ENCODE results near the gene SCGB1C2.
A peak's percentile ranks its signal among the peaks of the same experiment; 100 is the strongest.

Gene SCGB1C2

DNA sequence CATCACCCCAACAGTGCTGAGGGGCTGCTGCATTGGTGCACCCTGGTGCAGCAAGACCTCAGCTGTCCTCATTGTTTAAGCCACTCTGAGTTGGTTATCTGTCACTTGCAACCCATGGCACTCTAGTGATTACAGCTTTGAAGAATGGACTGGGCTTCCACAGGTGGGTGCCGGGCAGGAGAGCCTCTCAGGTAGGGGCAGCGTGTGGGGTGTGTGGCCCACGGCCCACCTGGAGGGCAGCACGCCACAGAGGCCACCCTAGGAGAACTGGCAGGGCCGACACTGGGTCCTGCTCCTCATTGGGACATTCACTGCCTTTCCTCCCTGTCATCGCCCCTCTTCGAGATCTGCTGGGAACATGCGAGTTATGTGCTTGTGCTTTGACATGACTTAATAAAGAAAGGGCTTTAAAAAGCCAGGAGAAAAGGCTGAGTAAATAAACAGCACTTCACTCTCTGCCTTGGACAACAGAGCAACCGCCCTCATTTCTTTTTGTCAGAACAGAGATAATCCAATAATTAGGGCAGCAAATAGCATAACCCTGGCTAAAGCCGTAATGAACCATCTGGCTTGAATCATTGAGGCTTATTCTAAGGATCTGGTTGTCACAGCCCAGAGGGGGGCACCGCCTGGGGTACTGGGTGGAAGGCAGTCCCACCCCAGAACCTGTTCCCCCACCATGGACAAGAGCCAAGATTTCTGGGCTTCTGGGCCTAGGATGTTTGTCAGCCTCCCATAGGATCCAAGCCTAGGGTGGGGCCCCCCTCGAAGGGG, 41.1 kb downstream of the SCGB1C2 start:
- no peak for DNase-seq (ENCODE audit: low read depth)
- no peak overlapping the region for H3K4me3 ChIP-seq (ENCODE audit: low read length)
- TF ChIP-seq, protein P1, sequence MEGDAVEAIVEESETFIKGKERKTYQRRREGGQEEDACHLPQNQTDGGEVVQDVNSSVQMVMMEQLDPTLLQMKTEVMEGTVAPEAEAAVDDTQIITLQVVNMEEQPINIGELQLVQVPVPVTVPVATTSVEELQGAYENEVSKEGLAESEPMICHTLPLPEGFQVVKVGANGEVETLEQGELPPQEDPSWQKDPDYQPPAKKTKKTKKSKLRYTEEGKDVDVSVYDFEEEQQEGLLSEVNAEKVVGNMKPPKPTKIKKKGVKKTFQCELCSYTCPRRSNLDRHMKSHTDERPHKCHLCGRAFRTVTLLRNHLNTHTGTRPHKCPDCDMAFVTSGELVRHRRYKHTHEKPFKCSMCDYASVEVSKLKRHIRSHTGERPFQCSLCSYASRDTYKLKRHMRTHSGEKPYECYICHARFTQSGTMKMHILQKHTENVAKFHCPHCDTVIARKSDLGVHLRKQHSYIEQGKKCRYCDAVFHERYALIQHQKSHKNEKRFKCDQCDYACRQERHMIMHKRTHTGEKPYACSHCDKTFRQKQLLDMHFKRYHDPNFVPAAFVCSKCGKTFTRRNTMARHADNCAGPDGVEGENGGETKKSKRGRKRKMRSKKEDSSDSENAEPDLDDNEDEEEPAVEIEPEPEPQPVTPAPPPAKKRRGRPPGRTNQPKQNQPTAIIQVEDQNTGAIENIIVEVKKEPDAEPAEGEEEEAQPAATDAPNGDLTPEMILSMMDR (conservative IDR thresholded peaks at IDR 0.05; ENCODE audit: low read depth, low read length): no peak

DNA sequence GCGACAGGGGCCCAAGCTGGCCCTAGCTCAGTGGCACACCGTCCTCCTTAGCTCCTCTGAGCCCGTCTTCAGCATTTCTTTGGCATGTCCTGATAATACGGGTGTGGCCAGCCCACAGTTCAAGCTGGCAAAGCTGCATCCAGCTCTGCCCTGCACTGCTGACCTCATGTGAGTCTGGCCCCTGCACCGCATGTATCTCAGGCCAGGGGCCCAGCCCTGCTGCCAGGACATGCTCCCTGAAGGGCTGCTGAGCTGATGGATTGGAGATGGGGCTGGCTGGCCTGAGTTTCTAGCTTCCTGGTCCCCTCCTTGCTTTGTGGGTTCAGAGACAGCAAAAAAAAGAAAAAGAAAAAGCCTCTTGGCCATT, 41.7 kb downstream of the SCGB1C2 start:
- H3K4me3 ChIP-seq (ENCODE audit: low read length): no peak overlapping the region
- DNase-seq (ENCODE audit: low read depth): no peak
- TF ChIP-seq, protein P1 (conservative IDR thresholded peaks at IDR 0.05; ENCODE audit: low read depth, low read length): no peak

DNA sequence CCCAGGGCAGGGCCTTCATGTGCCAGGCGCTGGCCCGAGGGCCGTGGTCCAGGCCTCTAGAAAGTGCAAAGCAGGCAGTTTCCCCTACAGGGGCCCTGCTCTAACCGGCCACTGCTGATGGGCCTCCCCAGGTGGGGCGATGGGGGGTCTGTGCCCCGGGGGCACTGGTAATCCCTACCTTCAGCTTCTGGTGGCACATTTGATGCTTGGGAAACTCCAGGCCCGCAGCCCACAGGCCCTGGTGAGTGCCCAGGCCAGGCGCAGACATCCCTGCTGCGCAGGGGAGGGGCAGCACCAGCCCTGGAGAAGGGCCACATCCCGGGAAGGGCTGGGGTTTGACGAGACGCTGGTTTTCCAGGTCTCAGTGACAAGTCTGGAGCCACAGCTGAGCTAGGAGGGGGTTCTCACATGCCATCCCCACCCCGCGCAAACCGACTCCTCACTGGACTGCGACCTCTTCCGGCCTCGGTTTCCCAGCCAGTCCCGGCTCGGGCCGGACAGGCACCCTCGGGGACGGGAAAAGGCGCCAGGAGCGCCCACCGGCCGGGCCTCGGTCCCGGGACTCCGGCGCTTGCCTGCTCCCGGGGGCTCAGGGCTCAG, 42.5 kb downstream of the SCGB1C2 start:
- TF ChIP-seq, protein P1 (conservative IDR thresholded peaks at IDR 0.05; ENCODE audit: low read depth, low read length): no peak
- no peak for DNase-seq (ENCODE audit: low read depth)
- H3K4me3 ChIP-seq (ENCODE audit: low read length): no peak overlapping the region

DNA sequence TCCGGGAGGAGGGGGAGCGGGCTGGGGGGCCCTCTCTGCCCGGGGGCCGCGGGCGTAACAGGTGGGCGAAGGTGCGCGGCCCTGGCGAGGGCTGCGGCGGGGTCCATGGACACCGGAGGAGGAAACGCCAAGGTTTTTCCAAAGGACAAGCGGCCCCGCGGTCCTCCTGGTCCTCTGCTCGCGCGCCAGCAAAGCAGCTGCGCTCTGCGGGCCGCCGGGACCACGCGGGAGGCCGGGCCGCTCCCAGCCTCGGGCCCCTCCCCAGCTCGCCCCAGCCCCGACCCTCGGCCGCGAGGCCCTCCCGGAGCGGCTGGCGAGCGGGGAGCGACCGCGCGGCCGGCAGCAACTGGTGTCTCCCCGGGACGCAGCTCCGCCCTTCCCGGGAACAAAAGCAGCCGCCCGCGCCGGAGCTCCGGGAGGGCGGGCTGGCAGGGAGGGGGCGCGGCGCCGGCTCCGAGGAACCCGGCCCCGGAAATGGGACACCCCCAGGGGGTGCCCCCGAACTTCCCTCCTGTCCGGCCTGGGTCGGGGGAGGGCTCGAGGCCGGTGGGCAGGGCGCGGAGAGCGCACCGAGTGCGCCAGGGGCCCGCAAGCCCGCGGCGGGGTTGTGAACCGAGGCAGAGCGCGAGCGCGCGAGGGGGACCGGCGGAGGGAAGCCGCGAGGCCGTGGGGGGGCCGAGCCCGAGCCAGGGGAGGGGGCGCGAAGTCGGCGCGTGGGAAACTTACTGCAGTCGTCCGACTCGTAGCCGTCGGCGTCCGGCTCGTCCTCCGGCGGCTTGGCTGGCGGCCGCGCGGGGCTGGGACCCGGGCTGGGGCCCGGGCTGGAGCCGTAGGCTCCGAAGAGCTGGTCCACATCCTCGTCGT, 43.2 kb downstream of the SCGB1C2 start:
- H3K4me3 ChIP-seq (ENCODE audit: low read length): no peak overlapping the region
- TF ChIP-seq, protein P1 (conservative IDR thresholded peaks at IDR 0.05; ENCODE audit: low read depth, low read length): no peak
- no peak for DNase-seq (ENCODE audit: low read depth)

DNA sequence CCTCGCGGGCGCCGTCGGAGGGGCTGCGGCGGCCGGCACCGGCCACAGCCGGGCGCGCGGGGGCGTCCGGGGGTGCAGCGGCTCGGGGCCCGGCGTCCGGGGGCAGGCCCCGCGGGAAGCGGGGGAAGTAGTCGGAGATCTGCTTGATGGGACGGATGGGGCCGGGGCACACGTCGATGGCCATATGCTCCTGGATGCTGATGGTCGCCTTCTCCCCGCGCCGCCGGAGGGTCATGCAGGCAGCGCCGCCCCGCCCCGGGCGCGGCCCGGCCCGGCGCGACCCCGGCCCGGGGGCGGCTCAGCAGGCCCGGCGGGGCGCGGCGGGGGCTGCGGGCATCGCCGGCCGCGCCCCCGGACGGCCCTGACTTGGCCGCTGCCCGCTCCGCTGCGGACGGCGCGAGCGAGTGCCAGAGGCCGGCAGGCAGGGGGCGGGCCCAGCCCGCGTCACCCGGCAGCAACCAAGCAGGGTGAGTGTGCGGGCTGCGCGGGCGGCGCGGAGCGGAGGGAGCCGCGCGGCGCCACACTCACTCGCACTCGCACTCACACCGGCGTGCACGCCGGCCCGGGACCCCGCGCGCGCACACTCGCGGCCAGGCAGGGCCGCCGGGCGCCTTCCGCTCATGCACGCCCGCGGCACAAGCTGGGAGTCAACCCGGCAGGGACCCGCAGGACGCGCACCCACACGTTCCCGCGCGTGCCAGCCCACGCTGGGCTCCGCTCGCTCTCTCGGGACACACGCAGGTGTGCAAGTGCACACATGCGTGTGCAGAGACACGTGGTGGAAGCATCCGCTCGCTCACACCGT, 44.1 kb downstream of the SCGB1C2 start, which contains the start of gene DOC2B:
DOC2B (minus strand) TSS at position 406 of the 805 bp plus-strand sequence; CDS start at position 235, 171 bp downstream.
- no peak within 1 kb of the TSS for H3K4me3 ChIP-seq (ENCODE audit: low read length)
- TF ChIP-seq, protein P1 (conservative IDR thresholded peaks at IDR 0.05; ENCODE audit: low read depth, low read length): no peak
- DNase-seq (ENCODE audit: low read depth): peak; percentile 17

DNA sequence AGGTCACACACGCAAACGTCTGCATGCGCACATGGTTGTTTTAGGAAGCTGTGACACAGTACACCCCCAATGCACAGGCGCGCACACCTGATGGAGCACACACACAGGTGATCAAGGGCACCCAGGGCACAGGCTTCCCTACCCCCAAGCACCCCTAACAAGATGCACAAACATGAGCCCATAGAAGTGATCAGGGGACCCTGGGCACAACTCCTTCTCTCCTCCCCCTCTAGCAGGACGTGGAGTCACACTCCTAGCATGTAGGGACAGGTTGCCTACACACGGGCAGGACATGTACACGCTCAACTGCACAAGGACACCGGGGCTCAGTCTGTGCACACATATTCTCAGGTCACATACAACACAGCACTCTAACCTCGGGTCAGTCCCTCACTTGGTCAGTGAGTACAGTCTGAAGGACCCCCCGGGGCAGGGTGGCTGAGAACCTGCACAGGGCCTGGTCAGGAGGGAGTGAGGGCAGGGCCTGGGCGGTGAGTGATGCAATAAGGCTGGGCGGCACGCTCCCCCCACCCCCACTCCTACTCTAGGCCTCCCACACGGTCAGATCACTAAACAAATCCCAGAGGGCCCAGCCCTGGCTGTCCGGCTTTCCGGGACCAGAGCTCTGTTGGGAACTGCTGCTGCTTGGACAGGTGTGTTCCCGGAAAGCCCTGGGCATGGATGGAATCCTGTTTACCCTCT, 44.8 kb downstream of the SCGB1C2 start:
- no peak for DNase-seq (ENCODE audit: low read depth)
- no peak overlapping the region for H3K4me3 ChIP-seq (ENCODE audit: low read length)
- TF ChIP-seq, protein P1 (conservative IDR thresholded peaks at IDR 0.05; ENCODE audit: low read depth, low read length): no peak
